ENCODE measurements around the gene SIAH3.

DNA sequence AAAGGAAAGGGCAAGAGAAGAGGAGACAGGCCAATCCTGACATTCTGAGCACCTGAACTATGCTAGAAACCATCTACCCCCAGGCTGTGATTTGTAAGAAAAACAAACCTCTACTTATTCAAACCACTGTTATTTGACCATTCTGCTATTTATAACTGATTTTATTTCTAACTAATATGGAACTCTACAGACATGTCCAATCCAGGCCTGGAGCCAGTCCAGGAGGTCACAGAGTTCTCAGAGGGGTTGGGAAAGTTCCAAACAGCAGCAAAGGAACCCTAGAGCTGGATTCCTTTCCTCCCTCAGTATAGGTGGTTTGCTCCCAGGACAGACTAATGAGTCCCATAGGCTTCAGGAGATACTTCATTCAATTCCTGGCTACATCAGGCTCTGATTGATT lies 24.2 kb downstream of the SIAH3 start:
- TF ChIP-seq, protein P1, sequence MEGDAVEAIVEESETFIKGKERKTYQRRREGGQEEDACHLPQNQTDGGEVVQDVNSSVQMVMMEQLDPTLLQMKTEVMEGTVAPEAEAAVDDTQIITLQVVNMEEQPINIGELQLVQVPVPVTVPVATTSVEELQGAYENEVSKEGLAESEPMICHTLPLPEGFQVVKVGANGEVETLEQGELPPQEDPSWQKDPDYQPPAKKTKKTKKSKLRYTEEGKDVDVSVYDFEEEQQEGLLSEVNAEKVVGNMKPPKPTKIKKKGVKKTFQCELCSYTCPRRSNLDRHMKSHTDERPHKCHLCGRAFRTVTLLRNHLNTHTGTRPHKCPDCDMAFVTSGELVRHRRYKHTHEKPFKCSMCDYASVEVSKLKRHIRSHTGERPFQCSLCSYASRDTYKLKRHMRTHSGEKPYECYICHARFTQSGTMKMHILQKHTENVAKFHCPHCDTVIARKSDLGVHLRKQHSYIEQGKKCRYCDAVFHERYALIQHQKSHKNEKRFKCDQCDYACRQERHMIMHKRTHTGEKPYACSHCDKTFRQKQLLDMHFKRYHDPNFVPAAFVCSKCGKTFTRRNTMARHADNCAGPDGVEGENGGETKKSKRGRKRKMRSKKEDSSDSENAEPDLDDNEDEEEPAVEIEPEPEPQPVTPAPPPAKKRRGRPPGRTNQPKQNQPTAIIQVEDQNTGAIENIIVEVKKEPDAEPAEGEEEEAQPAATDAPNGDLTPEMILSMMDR (conservative IDR thresholded peaks at IDR 0.05; ENCODE audit: low read length), result no peak
- TF ChIP-seq EZH2phosphoT487 (IDR thresholded peaks at IDR 0.05; ENCODE audit: borderline replicate concordance, low read depth, low read length), result no peak
